Type B pancreatic cell (in vitro differentiated cells): ENCODE results near the gene ITPR2. TPM values are rescaled to one million over a fixed set of nuclear protein-coding genes. Genes with fewer than 3 reads are reported as not detected.

Source experiments
- DNase-seq: peaks from one replicate; pipeline ENCODE4 v3.0.0; 2021; ENCODE audit warnings: mixed read lengths; ENCODE audit not compliant: unreplicated experiment; ENCODE audit errors: extremely low spot score
- H3K27ac Mint-ChIP-seq: 2 replicates; pipeline ENCODE4 v1.8.0; 2021; ENCODE audit warnings: mild to moderate bottlenecking, mixed read lengths
- H3K27me3 Mint-ChIP-seq: 2 replicates; pipeline ENCODE4 v1.8.0; 2021; ENCODE audit warnings: mixed read lengths
- H3K36me3 Mint-ChIP-seq: 2 replicates; pipeline ENCODE4 v1.8.0; 2021; ENCODE audit warnings: mixed read lengths
- H3K4me1 Mint-ChIP-seq: one replicate; pipeline ENCODE4 v1.8.0; 2021; ENCODE audit warnings: mixed read lengths; ENCODE audit not compliant: unreplicated experiment
- H3K4me3 Mint-ChIP-seq: 2 replicates; pipeline ENCODE4 v1.8.0; 2021; ENCODE audit warnings: mild to moderate bottlenecking, mixed read lengths
- H3K9me3 Mint-ChIP-seq: 2 replicates; pipeline ENCODE4 v1.8.0; 2021; ENCODE audit warnings: mixed read lengths
- CTCF ChIP-seq: fragments of 200-600 bp; sonication (generic); conservative IDR thresholded peaks from 2 replicates; pipeline ENCODE4 v1.5.0; 2021; ENCODE audit warnings: antibody characterized with exemption, mild to moderate bottlenecking
- total RNA-seq: library from RNA; stranded (reverse); gene quantifications from 2 replicates; pipeline ENCODE4 v1.2.1, GENCODE V29; 2021; ENCODE audit warnings: low replicate concordance

ITPR2 gene
- total RNA-seq, 1 donor from 2014 or later = 33.7 TPM

DNA sequence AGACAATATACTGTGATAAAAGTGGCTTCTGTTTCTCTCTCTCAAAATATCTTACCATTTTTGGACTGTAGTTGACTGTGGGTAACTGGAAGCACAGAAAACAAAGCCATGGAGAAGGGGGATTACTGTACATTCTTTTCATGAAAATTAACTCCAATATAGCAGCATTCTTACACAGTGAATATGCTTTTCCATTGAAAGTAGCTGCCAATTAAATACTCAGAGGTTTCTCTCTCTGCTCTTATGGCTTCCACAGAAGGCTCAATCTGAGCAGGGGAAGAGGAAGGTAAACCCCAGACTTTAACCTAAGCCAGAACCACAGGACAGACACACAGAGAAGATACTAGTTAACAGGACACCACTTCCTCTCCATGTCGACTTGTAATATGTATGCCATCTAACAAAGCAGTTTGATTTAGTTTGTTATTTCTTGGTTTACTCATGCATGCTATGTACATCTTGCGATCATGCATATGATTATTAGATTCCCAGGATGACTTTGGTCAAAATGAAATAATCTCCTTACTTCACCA lies 487.5 kb downstream of the ITPR2 start:
- H3K9me3 Mint-ChIP-seq = no peaks in the 10 kb centered on the region
- peaks cover 15% of the 10 kb centered on the region for H3K36me3 Mint-ChIP-seq
- no peak for DNase-seq
- TF ChIP-seq CTCF = no peak
- H3K4me1 Mint-ChIP-seq = peaks cover 10% of the 10 kb centered on the region
- no peaks in the 10 kb centered on the region for H3K27me3 Mint-ChIP-seq
- no peak overlapping the region for H3K4me3 Mint-ChIP-seq
- H3K27ac Mint-ChIP-seq = no peak overlapping the region

DNA sequence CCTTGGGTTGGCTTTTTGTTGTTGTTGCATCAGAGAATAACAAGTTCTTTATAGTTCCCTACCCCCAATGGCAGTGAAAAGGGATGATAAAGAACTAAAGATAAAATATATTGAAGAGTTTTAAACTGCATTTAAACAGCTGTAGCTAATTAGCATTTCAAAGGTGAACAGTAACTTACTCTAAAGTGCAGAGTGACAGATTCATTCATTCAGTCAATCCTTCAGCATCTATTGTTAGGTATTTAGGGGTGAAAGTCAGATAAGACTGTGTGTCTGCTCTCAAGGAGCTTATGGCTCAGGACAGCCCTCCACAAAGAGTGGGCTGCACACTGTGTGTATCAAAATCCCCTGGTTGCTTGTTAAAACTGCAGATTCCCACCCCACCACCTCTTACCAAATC lies 491.5 kb downstream of the ITPR2 start:
- H3K36me3 Mint-ChIP-seq = peaks cover 8% of the 10 kb centered on the region
- H3K9me3 Mint-ChIP-seq = no peaks in the 10 kb centered on the region
- peaks cover 16% of the 10 kb centered on the region for H3K4me1 Mint-ChIP-seq
- DNase-seq = no peak
- no peak for TF ChIP-seq CTCF
- no peaks in the 10 kb centered on the region for H3K27me3 Mint-ChIP-seq
- no peak overlapping the region for H3K27ac Mint-ChIP-seq
- H3K4me3 Mint-ChIP-seq = no peak overlapping the region

- Mint-ChIP-seq H3K27me3 (no peaks in the 10 kb centered on the region), H3K9me3 (no peaks in the 10 kb centered on the region), H3K4me3 (no peak overlapping the region), H3K4me1 (peaks cover 16% of the 10 kb centered on the region), H3K36me3 (peaks cover 11% of the 10 kb centered on the region), H3K27ac (no peak overlapping the region)
- DNase-seq = no peak
- TF ChIP-seq CTCF = no peak
Observed at GRCh38 chr12:26340649-26341048, 492.3 kb downstream of the ITPR2 start.

DNA sequence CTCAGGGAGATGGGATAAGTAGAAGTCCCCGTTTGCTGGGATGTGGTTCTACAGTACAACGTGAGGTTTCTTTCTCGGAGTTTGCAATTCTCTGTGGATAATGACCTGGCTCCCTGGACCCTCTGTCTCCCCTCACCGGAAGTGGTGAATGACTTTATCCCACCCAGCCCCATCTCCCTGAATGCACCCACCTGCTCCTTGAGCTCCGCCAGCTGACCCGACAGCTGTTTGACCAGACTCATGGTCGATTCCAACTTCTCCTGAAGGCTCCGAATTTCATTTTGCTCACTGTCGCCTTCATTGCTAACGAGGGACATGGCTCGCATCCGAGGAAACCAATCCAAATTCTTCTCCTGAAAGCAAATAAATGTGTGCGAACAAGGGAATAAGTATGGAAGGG lies 493.0 kb downstream of the ITPR2 start:
- DNase-seq = no peak
- H3K27me3 Mint-ChIP-seq = no peaks in the 10 kb centered on the region
- H3K4me1 Mint-ChIP-seq = peaks cover 16% of the 10 kb centered on the region
- no peak overlapping the region for H3K27ac Mint-ChIP-seq
- H3K36me3 Mint-ChIP-seq = peaks cover 12% of the 10 kb centered on the region
- no peak overlapping the region for H3K4me3 Mint-ChIP-seq
- no peak for TF ChIP-seq CTCF
- no peaks in the 10 kb centered on the region for H3K9me3 Mint-ChIP-seq

- H3K36me3 Mint-ChIP-seq = peaks cover 20% of the 10 kb centered on the region
- peaks cover 16% of the 10 kb centered on the region for H3K4me1 Mint-ChIP-seq
- H3K27me3 Mint-ChIP-seq = no peaks in the 10 kb centered on the region
- H3K4me3 Mint-ChIP-seq = no peak overlapping the region
- H3K27ac Mint-ChIP-seq = peak overlapping the region; percentile 11
- no peak for TF ChIP-seq CTCF
- no peaks in the 10 kb centered on the region for H3K9me3 Mint-ChIP-seq
- no peak for DNase-seq
Observed at GRCh38 chr12:26338586-26339572, 494.1 kb downstream of the ITPR2 start.
